ENCODE results near the gene CD48.

The CD48 gene

DNA sequence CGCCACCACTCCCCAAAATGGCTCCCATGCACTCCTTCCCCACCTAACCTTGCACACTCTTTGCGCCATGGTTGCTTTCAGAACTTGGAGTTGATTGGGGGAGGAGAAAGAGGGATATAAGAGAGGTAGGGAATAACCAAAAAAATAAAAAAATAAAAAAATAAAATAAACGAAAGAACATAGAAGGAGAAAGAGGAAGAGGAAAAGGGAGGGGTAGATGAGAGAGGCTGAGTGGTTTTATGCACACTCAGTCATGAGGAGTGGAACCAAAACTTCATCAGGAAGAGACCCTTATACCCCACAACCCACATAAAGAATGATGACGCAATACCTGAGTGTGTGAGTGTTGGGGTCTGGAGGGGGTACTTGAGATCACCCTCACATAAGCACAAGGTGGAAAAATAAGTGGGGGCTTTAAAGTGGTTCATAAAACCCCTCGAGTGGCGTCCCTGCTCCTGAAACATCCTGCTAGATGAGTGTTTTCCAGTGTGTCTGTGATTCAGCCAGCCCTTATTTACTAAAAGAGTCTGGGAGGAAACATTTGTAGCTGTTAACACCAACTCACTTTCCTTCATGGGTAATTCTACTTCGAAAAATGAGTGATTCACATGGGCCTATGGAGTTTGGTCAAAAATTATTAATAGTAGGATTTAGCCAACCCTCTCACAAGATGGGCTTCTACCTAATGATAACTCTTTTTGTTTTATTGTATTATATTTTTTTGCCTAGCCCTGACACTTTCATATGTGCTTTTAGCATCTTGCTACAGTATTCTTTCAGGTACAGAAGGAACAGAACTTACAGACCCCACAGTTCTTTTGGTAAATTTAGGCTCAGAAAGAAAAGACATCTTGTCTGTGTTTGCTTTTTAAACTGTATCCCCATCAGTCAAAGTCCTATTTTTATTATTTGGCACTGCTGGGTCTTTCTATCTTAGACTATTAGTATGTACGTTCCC, 70.0 kb downstream of the CD48 start:
- intact Hi-C loops (cut with DNase I): no loop called here
- DNase-seq: no peak

DNA sequence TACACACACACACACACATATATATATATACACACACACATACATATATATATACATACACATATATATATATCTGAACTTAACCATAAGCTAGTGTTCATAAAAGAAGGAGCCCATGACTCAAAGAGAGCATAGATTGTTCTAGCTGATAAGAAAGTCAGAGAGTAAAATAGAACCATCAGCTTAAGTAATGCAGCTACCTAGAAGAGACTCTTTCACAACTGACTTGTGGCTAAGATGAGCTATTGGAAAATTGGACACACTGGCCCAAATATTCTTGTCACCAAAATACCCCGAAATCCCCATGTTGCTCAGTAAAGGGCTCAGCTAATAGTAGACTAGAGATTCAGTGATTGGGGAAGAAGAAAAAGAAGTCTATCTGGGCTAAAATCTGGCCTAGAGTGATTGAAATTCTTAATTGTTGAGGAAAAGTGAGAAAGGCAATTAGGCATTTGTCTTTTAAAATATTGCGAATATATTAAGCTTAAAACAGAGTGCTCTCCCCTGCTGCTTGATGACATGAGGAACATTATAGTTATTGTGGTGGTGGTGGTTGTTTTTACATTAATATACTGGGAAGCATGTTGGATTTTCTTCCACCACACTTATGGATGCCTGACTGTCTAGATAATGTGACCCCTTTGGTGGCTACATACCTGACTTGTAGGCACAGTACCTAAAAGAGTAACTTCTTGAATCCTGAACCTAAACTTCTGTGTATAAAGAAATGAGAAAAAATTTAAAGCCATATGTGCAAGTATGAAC, 71.1 kb downstream of the CD48 start:
- no peak for DNase-seq

DNA sequence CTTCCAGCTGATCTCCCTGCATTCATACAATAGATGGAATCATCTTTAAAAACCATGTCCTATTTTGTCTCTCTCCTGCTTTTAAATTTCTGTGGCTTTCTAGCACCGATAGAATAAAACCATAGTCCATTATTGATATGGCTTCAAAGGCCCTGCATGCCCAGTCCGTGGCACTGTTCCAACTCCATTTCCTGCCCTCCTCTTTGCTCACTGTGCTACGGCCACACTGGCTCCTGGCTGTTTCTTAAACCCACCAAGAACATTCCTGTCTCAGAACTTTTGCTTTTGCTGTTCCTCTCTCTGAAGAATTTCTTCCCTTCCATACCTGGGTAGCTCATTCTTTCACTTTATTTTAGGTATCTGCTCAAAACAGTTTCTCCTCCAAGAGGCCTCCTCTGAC, 72.0 kb downstream of the CD48 start:
- no peak for DNase-seq
- intact Hi-C loops (cut with DNase I): no loop called here

More for the DNA sequence above, 71.1 kb downstream of the CD48 start:
- intact Hi-C loops (cut with DNase I): no loop called here

DNA sequence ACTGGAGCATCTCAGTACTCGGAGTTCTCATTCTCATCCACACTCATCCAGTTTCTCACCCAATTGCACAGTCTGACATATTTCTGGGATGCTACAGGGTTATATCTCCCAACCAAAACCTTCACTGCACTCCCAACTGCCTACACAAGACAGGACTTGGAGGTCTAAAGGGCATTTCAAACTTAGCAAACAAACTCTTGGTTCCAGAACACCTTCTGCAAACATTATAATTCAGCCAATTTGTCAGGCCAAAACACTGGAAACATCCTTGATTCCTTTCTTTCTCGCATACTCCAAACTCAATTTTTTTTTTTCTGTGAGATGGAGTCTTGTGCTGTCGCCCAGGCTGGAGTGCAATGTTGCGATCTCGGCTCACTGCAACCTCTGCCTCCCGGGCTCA, 72.7 kb downstream of the CD48 start:
- no peak for DNase-seq
- intact Hi-C loops (cut with DNase I): no loop called here

DNA sequence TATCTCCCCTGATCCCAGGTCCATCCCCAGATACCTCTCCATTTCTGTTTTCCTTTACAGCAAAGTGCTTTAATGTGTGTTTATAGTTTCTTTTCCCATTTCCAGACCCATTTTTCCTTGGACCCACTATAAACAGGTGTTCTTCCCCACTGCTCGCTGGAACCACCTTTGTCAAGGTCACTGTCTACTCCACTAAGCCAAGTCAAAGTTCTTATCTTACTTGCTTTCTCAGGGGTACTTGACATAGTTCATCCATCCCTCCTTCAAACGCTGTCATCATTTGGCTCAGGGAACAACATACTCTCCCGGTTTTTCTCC, 73.1 kb downstream of the CD48 start:
- intact Hi-C loops (cut with DNase I): no loop called here
- no peak for DNase-seq

DNA sequence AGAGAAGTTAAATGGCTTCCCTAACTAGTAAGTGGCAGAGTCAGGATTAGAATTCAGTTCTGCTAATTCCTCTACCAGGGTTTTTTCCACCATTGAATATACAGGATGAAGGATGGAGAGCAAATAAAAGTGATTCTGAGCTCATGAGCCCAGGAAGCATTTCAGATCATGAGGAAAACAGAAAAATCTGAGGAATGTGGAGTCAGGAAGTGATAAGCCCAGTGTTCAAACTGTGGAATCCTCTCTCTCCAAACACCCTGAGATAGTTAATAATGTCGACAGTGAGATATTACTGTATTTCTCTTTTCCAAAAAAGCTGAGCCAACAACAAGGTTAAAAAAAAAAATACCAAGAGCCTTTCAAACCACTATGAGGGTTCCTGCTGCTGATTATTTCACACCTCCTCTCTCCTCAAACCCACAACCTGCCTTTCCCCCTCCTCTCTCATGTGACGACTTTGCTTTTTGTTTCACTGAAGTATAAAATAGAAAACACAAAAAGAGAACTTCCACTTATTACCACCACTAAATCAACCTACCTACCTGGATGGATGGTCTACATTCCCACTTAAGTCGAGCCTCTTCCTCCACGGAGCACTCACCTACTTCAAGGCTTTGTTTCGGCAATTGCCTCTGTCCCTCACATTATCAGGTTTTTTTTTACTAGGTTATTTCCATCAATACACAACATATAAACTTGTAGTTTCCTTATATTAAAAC, 73.6 kb downstream of the CD48 start:
- intact Hi-C loops (cut with DNase I): no loop called here
- no peak for DNase-seq

DNA sequence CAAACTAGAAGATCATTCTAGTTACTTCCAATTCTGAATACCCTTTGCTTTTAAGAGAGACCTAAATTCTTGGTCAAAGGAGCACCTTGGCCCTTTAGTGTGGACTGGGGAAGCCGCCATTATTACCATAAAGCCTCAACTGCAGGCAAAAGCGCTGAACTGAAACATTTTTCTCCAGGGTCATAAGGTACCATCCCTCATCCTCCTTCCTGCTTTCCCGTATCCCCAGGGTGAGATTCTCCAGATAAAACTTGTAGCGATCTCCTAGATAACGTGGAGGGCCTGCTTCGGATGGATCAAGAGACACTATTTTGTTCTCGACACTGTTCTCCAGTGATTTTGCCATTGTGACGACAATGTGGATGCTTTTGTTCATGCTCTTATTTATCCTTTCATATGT, 74.6 kb downstream of the CD48 start:
- no peak for DNase-seq
- intact Hi-C loops (cut with DNase I): no loop called here

DNA sequence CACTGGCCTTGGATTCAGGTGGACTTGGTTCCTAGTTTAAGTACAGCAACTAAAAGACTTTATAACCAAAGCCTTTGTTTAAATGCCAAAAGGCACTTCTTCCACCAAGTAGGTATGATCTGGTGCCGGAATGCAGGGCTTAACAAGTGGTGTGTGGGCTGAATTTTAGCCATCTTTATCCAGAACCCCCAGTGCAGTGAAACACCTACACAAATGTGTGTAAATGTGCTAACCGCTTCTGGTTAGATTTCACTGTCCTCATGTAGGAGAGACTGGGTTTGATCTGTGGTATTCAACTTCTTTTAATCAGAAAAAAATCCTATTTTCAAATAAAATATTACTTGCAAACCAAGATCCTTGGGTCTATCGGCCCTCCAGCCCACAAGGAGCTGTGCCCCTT, 75.1 kb downstream of the CD48 start:
- no peak for DNase-seq
- intact Hi-C loops (cut with DNase I): no loop called here

DNA sequence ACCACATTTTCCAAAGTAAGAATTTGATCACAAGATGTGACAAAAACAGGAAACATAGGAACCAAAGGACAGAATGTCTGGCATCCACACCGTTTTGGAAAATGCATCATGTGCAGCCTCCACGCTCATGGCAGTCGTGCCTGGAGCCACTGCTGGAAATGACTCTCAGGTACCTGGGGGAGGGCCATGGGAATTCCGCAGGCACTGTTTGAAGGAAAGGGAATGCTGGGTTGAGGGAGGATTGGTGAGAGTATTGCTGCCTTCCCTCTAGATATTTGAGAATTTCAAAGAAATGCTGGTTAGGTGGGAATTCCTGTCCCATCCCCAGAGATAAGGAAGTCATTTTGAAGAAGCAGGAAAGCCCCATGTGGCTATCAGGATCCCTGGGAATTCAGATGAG, 75.5 kb downstream of the CD48 start:
- DNase-seq: no peak
- intact Hi-C loops (cut with DNase I): no loop called here

DNA sequence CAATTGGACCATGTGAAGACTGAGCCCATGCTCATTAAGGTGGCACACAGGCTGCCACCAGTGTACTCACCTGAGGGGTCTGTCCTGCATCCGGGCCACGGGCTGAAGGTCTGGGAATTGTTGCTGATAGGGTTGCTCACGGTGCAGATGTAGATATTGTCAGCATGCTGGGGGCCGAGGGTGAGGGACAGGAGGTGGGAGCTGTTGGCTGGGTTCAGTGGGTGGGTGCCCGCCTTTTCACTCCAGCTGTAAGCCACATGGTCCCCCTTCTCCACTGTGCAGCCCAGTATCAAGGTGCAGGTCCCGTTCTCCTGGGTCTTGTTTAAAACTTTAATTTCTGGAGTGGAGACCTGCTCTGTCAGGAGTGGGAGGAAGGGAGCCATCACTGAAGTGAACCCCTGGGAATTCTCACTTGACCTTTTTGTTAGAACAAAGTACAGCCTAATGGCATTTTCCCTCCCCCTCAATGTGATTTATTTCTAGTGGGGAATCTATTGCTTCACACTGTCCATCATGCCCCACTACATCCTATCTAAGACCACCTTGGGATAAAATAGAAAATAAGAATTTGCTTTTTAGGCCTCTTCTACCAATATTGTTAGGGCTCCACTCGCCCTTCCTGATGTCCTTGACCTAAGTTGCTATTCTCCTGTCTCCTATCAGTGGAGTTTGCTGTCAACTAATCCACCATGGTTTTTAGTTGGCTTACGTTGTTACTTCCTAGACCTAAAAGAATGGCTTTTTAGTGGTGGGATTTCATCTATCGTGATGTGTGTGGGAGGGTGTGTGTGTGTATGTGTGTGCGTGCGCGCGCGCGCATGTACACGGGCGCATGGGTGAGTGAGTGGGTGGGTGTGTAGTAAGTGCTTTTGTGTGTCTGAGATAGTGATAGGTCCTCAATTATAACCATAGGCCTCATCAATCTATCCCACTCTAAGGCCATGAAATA, 76.8 kb downstream of the CD48 start:
- intact Hi-C loops (cut with DNase I): no loop called here
- no peak for DNase-seq

DNA sequence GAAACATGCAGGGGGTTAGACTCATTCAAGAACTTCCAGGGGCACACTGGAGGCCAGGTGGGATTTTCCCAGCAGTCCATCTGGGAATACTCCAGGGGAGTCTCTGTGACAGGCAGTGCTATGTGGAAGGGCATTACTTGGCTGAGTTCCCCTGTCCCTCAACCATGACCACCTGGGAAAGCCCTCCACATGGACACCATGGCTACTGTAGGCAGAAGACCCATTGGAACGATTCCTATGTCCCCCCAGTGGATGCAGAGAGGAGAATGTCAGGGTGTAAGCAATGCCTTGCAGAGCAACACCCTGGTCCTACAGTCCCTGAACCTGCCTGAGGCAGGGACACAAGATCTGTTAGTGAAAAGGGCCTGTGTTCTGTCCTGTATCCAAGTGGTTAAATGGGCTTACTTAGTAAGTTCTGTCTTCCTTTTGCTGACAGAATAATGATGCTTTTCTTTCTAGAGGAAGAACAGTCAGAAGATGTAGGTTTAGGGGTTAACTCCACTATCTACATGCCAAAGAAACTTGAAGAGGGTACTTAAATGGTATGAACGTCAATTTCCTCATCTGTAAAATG, 78.2 kb downstream of the CD48 start:
- intact Hi-C loops (cut with DNase I): no loop called here
- no peak for DNase-seq

DNA sequence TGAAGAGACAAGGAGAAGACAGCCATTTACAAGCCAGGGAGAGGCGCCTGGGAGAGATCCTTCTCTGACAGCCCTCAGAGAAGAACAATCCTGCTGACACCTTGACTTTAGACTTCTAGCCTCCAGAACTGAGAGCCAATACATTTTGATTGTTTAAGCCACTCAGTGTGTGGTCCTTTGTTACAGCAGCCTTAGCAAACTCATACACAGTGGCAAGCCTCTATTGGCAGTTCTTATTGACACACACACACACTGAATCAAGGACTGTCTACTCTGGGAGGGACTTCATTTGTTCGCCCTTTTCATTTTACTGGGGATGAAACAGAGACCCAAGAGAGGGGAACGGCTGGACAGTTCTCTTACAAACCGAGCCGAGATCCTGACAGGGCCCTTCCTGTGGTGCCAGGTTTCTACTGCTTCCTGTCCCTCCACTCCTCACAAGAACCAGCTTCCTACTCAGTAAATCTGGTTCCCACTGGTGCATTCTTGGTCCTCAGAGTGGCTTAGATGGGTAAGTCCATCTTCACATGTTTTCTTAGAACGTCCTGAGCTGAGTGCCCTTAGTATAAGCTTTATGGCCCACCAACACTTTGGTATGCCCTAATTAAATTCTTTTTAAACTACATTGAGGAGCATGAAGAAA, 79.5 kb downstream of the CD48 start:
- intact Hi-C loops (cut with DNase I): no loop called here
- no peak for DNase-seq

DNA sequence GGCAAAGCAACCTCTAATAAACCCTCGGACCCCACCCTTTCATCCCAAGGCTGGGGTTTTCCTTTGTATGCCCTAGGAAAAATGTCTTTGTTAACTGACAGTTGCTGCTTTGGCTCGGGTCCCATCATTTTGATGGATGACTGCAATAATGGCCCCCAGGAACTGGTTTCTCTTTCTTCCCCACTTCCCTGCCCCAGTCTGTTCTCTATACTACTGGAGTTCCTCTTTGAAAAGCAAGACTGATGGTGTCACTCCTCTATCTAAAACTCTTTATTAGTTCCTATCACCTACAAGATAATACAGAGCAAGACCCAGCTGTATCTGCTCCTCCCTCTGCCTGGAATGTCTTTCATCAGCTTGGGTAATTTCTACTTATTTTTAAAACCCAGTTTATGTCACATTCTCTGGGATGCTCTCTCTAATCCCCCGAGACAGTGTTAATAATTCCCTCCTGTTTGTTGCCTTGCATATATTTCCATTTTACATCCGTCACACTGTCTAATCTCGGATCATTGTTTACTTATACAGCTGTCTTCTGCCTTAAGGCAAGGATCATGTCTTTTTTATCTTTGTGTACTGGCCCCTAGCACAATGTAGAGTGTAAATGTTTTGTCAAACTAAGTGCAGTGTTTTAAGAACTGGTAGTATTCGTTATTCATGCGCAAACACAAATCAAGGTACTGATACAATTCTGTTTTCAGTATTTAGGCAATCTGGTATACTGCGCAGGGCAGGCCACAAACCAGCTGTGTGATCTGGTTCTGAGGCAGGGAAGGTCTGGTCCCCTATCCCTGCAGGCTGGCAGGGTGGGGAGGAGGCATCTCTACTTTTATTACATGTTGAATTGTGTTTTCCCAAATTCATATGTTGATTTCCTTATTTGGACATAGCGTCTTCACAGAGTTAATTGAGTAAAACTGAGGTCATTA, 80.8 kb downstream of the CD48 start:
- DNase-seq: no peak
- intact Hi-C loops (cut with DNase I): no loop called here

DNA sequence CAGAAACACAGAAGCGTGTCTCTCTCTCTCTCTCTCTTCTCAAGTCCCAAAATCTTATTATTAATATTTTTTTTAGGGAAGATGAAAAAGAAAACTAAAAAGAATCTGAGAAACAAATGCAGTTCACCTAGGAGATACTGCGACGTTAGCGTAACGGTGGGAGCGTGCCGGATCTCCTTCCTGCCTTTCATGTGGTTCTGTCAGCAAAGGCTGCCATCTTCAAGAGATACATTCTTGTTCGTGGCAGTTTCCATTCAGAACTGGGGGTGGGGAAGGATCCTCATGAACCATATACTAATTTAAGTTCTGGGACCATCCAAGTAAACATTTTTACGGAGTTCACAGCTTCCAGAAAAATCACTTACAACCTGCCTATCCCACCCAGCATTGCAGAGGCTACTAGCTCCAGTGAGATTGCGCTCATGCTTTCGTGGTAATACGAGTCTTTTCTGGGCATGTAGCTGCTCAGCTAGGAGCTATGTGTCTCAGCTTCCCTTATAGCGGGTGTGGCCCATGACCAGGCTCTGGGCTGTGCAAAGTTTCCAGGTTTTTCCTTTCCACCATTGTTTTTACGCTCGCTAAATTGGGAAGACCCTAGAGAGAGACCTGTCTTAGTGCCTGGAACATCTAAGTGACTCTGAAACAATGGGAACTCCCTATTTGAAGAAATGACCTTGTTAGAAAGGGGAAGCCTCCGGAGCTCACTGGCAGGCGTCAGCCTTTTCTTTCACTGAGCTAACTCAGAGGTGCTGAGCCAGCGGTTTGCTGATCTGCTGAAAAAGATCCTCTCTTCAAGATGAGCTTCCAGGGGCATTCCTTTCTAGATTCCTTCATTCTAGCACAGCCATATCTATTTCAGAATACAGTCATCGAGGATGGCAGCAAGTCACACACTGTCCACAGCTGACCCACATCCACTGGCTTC, 82.1 kb downstream of the CD48 start:
- intact Hi-C loops (cut with DNase I): no loop called here
- peak in 31 of 42 donors; percentile 10 to 57 (median 35) for DNase-seq

DNA sequence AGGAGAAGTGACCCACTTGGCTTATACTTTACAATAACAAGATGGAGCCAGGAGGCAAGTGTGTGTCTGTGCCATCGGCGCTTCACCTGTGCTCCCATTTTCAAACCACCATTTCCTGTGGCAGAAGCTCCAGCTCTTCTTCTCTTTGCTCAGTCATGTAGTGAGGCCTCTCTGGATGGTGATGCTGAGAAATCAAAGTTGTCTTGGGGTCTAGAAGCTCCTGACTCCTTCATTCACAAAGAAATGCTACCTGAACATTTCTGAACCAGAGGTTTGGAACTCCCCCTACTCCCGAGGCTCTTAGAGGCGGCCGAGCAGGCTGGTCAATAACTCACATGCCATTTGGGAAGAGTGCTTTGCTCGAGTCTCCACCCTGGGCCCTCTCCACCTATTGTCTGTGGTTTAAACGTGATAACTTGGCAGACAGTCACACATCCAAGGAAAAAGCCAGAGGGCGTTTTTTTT, 82.8 kb downstream of the CD48 start:
- intact Hi-C loops (cut with DNase I): no loop called here
- no peak for DNase-seq

Measured in head of caudate nucleus (tissue), 42 donors.